HG03460 (cell line): ENCODE measurements around the gene PPA1.
"Not testable (repeated sequence)": the region's sequence is repeated elsewhere in the genome, so short reads cannot be mapped to it uniquely, and the experiment has no call there.

ENCODE experiments used
- ATAC-seq: cut with Tn5 transposase; IDR thresholded peaks from one replicate; pipeline ENCODE4 v1.9.1; 2021; ENCODE audit not compliant: unreplicated experiment

PPA1 gene

DNA sequence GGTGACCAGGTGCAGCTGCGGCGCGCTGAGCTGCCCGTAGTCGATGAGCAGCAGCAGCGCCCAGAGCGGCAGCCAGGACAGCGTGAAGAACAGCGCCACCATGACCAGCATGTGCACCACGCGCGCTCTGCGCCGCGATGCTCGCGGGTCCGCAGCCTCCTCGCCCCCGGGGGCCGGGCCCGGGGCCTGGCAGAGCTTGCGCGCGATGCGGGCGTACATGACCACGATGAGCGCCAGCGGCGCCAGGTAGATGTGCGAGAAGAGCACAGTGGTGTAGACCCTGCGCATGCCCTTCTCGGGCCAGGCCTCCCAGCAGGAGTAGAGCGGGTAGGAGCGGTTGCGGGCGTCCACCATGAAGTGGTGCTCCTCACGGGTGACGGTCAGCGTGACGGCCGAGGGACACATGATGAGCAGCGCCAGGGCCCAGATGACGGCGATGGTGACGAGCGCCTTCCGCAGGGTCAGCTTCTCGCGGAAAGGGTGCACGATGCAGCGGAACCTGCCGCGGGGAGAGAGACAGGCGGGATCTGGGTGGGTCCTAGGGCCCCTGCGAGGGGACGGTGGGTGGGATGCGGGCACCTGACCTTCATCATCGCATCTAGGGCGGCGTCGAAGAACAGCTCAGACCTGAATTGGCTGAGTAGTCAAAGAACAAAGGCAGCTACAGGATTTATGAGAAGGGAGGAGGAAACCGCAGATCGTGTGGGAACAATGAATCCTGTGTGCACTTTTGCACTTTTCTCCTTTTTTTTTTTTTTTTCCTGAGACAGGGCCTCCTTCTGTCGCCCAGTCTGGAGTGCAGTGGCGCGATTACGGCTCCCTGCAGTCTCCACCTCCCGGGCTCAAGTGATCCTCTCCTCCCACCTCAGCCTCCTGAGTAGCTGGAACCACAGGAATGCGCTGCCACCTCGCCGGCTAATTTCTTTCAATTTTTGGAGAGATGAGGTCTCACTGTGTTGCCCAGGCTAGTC, 22.4 kb upstream of the PPA1 start:
- no peak for ATAC-seq

DNA sequence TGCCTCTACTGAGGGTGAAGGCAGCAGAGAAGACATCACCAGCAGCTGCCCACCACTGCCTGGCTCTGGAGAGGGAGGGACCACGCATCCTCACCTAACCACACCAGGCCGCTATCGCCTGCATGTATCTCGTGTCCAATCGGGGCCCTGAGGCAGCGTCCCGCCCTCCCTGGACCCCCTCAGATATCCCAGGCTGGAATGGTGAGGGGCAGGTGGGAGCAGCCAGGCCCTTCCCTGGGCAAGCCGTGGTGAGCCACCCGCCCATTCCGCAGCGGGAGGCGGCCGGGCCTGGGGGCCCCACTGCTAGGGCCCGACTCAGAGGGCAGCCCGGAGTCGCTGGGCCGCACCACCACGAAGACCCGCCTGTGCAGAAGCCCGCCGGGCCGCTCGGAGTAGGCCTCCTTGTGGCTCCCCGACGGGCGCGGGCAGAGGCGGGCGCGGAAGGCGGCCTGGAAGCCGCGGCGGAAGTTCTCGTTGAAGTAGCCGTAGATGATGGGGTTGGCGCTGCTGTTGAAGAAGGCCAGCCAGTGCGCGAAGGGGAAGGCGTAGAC, 21.6 kb upstream of the PPA1 start:
- no peak for ATAC-seq

DNA sequence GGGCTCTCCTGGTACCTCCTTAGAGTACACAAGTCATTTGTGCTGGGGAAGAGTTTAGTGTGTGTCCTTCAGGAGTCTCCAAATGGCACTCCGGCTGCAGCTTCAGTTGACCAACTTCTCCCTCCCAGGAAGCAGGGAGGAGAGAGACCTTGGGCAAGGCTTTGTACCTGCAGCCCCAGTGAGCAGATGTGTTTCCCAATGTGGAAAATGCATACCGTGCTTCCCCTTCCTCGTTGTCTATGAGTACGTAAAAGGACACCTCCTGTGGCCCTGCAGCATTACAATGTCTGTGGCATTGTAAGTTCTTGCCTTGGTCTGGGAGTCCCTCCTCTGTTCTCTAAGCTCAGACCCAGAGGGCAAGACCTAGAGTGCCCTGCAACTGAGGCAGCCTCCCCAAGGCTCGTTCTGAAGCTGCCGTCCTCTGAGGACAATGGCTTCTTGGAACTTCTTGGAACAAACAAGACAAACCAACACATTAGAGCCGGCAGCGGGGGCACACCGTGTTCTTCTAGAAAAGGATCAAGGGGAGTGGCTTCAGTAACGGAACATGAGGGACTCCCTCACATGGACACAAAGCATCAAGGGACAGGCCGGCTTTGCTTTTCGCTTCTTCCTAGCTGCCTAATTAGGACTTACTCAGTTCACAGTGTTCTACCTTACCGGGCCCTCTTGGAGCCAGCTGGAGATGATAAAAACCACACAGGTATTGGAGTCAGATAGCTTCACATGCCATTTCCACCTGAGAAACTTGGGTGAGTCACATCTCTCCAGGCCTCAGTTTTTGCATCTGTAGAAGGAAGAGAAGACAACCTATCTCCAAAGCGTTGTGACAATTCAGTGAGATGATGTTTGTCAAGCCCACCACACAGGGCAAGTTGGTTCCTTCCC, 20.9 kb upstream of the PPA1 start:
- ATAC-seq, result no peak

DNA sequence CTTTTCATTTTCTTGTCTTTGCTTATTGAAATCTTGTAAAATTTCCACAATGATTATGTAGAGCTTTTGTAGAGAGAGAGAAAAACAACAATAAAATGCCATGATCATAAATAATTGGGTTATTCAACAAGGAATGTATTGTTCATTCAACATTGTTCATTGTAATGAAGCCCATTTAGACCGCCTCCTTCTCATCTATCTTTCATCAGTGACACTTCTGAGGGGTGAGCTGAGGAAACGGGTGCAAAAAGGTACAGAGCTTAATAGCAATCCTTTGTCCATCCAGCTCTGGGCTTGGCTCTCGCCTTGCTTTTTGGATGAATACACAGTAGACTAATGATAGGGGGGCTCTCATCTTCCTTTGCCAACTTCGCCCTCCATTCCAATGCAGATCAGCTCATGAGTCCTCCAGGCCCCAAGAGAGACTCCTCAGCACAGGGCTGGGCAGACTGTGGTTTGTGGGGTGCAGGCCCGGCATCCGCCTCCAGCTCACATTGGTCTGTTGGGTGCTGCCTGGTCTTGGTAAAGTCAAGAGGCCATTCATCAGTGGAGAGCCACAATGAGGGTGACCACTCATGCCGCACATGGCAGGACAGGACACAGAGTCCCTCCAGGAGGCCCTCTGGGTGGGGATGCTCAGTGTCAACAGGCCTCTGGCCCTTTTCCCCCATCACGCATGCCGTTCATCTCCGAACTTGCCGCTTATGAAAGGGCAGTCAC, 17.9 kb upstream of the PPA1 start:
- no peak for ATAC-seq

DNA sequence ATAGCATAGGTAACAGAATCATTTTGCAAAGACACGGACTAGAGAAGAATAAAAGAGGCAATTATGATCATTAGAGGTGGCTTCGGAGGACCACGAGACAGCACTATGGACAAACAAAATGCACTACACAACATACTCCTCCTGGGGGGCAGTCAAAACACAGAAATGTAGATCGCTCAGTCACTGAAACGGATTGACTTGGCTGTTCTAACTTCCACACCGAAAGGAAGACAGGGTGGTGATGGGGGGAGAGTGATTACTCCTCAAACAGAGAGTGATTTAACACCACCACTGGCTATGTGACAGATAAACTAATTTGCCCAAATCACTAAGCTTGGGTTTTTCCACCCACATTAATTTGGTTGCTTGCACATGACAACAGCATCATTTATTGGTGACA, 14.1 kb upstream of the PPA1 start:
- ATAC-seq, result no peak

DNA sequence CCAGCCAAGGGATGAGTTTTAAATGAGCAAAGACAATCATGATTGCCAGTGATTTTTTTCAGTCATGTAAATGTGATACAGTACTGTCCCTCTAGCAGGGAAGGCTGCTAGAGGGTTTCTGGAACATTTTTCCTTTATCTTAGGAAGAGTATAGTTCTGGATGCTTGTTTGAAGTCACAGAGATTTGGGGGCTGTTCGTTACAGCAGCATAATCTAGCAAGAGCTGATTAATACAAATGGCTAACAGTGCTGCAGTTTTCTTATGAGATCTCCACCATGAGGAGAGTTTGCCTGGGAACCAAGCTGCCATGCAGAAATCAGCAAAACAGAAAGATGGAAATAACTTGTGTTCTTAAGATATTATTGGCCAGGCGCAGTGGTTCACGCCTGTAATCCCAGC, 7.9 kb upstream of the PPA1 start:
- no peak for ATAC-seq

DNA sequence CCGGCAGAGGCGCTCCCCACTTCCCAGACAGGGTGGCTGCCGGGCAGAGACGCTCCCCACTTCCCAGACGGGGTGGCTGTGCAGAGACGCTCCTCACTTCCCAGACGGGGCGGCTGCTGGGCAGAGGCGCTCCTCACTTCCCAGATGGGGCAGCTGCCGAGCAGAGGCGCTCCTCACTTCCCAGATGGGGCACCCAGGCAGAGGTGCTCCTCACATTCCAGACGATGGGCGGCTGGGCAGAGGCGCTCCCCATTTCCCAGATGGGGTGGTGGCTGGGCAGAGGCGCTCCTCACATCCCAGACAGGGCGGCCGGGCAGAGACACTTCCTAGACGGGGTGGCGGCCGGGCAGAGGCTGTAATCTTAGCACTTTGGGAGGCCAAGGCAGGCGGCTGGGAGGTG, 6.8 kb upstream of the PPA1 start:
- not testable (repeated sequence) for ATAC-seq

DNA sequence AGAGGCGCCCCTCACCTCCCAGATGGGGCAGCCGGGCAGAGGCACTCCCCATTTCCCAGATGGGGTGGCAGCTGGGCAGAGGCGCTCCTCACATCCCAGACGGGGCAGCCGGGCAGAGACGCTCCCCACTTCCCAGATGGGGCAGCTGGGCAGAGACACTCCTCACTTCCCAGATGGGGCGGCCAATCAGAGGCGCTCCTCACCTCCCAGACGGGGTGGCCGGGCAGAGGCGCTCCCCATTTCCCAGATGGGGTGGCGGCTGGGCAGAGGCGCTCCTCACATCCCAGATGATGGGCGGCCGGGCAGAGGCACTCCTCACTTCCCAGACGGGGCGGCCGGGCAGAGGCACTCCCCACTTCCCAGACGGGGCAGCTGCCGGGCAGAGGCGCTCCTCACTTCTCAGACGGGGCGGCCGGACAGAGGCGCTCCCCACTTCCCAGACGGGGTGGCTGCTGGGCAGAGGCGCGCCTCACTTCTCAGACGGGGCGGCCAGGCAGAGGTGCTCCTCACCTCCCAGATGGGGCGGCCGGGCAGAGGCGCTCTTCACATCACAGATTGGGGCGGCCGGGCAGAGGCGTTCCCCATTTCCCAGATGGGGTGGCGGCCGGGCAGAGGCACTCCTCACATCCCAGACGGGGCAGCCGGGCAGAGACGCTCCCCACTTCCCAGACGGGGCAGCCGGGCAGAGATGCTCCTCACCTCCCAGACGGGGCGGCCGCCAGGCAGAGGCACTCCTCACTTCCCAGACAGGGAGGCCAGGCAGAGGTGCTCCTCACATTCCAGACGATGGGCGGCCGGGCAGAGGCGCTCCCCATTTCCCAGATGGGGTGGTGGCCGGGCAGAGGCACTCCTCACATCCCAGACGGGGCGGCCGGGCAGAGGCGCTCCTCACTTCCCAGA, 6.1 kb upstream of the PPA1 start:
- ATAC-seq, result not testable (repeated sequence)

DNA sequence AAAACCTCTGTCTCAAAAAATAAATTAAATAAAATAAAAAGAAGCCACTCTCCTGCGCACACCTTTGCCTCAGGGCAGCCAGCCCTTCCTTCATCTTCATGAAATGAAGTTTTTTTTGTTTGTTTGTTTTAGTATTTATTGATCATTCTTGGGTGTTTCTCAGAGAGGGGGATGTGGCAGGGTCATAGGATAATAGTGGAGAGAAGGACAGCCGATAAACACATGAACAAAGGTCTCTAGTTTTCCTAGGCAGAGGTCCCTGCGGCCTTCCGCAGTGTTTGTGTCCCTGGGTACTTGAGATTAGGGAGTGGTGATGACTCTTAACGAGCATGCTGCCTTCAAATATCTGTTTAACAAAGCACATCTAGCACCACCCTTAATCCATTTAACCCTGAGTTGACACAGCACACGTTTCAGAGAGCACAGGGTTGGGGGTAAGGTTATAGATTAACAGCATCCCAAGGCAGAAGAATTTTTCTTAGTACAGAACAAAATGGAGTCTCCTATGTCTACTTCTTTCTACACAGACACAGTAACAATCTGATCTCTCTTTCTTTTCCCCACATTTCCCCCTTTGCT, 4.8 kb upstream of the PPA1 start:
- ATAC-seq, result not testable (repeated sequence)

DNA sequence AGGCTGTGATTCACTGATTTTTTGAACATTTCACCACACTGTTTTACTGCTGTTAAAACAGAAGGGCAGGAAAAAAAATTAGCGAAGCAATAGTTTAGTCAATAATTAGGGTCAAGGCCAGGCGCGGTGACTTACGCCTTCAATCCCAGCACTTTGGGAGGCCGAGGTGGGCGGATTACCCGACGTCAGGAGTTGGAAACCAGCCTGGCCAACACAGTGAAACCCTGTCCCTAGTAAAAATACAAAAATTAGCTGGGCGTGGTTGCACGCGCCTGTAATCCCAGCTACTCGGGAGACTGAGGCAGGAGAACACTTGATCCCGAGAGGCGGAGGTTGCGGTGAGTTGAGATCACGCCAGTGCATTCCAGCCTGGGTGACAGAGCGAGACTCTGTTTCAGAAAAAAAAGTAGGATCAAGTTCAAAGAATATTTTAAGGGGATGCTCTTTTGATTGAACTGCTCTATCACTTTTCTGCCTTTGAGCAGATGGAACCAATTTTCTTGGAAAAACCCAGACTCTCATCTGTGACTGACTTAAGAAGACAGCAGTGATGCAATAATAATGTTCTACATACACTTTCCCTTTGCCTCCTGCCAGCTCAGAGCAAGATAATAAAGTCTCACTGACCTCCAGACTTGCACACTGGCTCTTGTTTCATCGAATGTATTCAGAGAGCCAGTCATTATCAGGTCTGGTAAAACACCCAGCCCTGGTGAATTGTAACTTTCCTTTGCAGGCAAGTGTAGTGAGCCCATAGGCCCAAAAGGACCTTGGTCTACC, 1.6 kb upstream of the PPA1 start:
- no peak for ATAC-seq

DNA sequence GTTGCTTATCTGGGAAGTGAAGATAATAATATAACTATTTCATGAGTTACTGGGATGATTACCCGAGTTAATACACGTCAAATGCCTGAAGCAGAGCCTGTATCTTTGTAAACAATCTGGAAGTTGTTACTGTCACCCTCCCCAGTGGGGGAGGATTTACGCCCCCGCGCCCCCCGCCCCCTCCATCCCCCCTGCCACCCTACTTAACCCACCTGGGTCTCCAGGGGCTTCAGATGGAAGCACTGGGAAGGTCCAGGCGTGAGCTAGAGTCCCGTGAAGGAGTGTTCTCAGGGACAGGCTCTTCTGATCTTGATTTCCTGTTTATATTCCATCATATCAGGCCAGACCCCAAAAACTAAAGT, 691 bp upstream of the PPA1 start:
- ATAC-seq, result no peak

DNA sequence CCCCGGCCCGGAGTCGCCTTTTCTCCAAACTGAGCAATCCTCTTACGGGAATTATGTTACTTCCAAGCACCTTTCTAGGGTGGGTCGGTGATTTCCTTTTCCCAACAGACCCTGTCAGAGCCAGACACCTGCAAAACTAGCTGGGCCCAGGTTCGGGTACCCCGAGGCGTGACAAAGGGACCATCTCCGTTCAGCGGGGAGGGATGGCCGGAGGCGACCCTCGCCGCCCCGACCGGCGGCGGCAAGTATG, 445 bp downstream of the PPA1 start:
- no peak for ATAC-seq

DNA sequence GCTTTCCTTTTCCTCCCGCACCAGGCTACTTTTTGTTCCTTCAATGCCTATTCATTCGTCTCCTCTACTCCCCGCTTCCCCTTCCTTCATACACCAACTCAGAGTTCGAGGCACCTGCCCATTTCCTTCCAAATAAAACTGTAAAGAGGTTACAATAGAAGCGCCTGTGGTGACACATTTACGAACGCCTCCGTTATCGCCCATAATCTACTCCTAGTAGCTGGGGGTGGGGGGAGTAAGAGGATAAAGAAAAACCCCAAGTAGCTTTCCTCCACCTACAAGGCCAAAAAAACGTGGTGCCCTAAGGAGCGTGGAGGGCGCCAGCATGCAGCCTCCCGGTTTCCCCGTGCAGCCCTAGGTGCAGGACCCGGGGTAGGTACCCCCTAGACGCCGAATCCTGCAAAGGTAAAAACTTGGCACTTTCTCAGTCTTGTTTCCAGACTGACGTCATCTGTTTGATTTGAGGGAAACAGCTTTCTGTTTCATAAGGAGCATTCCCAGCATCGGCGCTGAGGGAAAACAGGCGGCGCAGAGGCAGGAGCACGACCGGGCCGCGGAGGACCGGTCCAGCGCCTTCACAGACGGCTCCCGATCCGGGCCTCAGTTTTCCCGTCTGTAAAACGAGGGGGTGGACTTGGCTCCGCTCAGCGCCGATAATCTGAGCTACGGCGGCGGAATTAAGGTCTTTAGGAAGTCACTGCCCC, 922 bp downstream of the PPA1 start:
- ATAC-seq, result no peak

DNA sequence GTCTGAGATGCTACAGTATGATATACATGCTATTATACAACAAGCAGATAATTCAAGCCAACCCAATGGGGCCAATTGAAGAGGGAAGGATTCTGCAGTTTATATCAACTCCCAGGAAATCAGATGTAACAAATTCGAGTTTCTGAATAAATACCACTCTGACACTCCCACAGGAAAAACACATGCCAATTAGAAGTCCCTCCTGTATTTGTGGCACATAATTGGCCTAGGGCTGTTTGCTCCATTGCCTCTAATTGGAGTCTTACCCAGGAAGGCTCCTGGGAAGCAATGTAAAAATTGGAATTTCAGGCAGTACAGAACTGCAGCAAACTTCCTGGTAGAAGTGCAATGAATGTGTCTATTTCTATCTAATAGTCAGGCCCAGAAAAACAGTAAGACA, 4.7 kb downstream of the PPA1 start:
- no peak for ATAC-seq

DNA sequence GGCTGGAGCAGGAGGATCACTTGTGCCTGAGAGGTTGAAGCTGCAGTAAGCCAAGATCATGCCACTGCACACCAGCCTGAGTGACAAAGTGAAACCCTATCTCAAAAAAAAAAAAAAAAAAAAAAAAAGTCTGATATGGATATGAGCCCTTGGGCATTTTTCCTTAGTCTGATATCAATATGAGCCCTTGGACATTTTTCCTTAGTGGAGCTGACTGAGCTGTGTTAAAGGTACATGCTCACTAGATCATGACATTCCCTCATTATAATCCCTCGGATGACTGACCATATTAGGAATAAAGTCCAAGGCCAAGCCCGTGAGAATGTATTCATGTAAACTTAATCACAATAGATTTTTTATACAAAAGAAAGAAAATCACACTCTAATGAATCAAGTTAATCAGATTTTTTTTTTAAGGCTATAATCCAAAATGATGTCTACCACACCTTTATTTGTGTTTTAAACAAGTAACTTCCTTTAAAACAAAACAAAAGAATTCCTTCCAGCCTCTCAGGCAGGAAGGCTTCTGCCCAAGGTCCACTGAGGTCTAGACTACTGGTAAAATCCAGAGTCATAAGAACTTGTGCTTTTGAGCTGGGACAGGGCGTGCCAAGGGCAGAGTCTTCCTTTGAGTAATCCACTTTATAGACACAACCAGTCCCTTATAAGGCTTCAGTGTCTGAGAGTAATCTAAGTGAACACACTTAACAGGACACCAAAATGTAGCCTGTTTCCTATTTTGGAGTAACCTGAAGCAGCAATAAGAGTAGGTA, 5.5 kb downstream of the PPA1 start:
- no peak for ATAC-seq

DNA sequence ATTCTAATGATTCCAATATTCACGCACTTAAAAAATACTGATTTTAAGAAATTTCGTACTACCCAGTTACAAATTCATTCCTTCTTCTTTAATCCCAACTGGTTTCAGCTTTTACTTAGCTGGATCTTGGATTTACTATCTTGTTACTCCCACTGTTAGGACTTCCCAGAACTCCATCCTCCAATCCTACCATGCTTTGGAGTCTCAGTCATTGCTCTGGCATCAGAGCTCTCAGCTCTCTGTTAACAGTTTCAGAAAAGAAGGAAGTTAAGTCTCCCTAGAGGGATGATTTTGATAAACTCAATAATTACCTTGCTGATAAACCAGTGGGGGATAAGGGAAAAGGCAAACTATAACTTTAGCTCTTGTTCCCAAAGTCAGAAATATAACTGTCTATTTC, 9.5 kb downstream of the PPA1 start:
- no peak for ATAC-seq

DNA sequence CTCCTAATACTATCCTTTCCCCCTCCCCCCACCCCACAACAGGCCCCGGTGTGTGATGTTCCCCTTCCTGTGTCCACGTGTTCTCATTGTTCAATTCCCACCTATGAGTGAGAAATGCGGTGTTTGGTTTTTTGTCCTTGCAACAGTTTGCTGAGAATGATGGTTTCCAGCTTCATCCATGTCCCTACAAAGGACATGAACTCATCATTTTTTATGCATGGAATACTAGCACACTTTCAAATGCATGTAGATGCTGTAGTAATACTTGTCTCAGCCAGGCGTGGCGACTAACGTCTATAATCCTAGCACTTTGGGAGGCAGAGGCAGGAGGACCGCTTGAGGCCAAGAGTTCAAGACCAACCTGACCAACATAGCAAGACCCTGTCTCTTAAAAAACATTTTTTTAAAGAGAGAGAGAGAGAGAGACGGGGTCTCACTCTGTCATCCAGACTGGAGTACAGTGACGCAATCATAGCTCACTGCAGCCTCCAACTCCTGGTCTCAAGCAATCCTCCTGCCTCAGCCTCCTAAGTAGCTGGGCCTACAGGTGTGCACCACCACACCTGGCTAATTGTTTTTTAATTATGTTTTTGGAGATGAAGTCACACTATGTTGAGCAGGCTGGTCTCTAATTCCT, 10.3 kb downstream of the PPA1 start:
- not testable (repeated sequence) for ATAC-seq
